ENCODE results near the gene ANKMY1. TPM values are rescaled to one million over a fixed set of nuclear protein-coding genes. Genes with fewer than 3 reads are reported as not detected.

ANKMY1 gene
- polyA plus RNA-seq, 1 experiment, result 6.8 TPM

DNA sequence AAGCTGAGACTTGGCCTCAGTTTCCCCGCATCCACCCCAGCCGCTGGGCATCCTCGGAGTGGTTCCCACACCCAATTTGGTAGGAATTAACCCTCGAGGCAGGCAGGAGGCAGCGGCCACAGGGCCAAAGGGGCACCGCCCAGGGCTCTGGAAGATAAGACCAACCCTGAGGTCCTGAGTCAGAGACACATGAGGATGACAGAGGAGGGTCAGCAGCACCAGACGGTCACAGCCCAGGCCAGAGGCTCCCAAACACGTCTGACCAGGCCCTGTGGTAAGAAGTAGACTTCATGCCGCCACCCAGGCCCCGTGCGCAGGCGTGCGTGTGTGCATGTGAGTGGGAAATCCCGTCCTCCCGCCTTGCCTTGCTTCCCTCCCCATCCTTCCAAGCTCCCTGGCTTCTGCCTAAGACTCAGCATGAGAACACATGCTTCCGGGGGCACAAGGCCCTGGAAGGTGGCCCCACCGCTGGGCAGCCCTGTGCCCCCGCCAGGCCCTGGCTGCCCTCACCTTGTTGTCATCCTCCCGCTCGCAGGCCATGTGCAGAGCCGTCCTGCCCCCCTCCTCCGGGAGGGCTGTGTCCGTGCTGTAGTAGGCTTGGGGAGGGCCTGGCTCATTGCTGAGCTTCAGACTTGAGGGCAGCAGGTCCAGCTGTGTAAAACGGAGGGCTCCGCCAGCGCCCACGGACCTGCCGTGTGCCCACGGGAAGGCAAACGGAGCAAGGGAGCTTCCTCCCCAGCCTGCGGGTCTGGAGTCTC is 46.3 kb downstream of the ANKMY1 start:
- H3K27me3 ChIP-seq (ENCODE audit: control insufficient read depth, insufficient read depth, low read length), result no peaks in the 10 kb centered on the region
- CTCF ChIA-PET, result interaction anchor here (0.6 to 1.3 kb wide), 3 partner anchors 8 to 329 kb away, joined by 3 to 4 read pairs (median 3); no protein-coding TSS in a partner anchor

DNA sequence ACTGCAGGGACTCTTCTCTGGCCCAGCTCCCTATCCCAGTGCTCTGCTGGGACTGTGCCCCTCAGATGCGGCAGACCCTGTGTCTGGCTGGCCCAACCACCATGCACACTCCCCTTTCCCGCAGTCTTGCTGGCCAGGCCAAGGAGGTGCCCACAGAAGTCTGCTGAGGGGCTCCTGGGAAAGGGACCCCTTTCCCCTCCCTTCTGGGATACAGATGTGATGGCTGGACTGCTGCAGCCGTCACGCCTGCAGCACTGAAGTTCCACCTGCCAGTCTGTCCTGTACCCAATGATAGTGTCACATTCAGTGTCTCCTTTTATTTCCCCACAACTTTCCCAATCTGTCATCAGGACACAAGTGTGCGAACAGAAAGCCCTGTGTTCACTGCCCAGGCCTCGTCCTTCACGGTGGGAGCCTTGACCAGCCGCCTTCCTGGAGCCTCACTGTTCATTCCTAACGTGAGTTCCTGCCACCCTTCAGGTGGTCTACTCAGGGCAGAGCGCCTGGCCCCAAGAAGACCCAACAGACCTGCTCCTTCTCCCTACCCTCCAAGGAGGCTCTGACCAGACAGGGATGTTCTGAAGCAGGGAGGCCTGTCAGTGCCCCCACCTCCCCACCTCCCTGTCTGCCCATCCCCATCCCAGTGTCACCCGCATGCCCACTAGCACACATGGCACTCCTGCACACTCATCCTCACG is 47.1 kb downstream of the ANKMY1 start:
- CTCF ChIA-PET, result no interaction called here
- DNase-seq (ENCODE audit: low read depth), result no peak
- H3K36me3 ChIP-seq (ENCODE audit: control insufficient read depth, insufficient read depth, low read length), result no peaks in the 10 kb centered on the region; the same call in 1 of the 2 replicates
- TF ChIP-seq, protein P1, sequence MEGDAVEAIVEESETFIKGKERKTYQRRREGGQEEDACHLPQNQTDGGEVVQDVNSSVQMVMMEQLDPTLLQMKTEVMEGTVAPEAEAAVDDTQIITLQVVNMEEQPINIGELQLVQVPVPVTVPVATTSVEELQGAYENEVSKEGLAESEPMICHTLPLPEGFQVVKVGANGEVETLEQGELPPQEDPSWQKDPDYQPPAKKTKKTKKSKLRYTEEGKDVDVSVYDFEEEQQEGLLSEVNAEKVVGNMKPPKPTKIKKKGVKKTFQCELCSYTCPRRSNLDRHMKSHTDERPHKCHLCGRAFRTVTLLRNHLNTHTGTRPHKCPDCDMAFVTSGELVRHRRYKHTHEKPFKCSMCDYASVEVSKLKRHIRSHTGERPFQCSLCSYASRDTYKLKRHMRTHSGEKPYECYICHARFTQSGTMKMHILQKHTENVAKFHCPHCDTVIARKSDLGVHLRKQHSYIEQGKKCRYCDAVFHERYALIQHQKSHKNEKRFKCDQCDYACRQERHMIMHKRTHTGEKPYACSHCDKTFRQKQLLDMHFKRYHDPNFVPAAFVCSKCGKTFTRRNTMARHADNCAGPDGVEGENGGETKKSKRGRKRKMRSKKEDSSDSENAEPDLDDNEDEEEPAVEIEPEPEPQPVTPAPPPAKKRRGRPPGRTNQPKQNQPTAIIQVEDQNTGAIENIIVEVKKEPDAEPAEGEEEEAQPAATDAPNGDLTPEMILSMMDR (IDR thresholded peaks at IDR 0.05; ENCODE audit: insufficient read depth, low read depth, low read length), result no peak
- POLR2A ChIA-PET, result no interaction called here
- H3K27me3 ChIP-seq (ENCODE audit: control insufficient read depth, insufficient read depth, low read length), result no peaks in the 10 kb centered on the region
- H3K4me3 ChIP-seq (ENCODE audit: low read depth, low read length), result no peak overlapping the region

More for the DNA sequence above, 46.3 kb downstream of the ANKMY1 start:
- POLR2A ChIA-PET, result no interaction called here
- TF ChIP-seq, protein P1 (IDR thresholded peaks at IDR 0.05; ENCODE audit: insufficient read depth, low read depth, low read length), result no peak
- Histone ChIP-seq H3K36me3 (ENCODE audit: control insufficient read depth, insufficient read depth, low read length) (no peaks in the 10 kb centered on the region; the same call in 1 of the 2 replicates), H3K4me3 (ENCODE audit: low read depth, low read length) (no peak overlapping the region)
- DNase-seq (ENCODE audit: low read depth), result no peak

DNA sequence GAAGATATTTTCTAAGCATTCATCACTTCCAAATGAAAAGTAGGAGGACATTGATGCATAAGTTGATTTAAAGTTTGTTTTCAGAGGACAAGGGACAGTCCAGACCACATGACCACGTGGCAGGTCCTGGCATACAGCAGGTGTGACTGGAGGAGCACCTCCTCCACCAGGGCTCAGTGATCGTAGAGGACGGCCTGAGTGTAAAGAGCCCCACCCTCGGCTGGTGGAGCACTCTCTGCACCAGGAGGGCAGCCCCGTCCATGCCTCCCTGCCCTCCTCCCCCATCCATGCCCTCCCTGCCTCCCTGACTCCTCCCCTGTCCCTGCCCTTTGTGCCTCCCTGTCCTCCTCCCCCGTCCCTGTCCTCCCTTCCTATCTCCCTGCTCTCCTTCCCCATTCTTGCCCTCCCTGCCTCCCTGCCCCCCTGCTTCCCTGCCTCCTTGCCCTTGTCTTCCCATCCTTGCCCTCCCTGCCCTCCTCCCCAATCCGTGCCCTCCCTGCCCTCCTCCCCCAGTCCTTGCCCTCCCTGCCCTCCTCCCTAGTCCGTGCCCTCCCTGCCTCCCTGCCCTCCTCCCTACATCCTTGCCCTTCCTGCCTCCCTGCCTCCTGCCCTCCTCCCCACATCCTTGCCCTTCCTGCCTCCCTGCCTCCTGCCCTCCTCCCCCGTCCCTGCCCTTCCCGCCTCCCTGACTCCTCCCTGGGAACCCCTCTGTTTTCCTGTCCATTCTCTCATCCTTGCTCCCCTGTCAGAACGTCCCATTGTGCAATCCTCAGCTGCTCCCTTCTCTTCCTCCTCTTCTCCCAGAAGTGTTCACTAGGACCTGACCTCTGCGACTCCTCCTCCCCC is 47.9 kb downstream of the ANKMY1 start:
- ChIA-PET POLR2A (no interaction called here), CTCF (no interaction called here)
- Histone ChIP-seq H3K4me3 (ENCODE audit: low read depth, low read length) (no peak overlapping the region), H3K27me3 (ENCODE audit: control insufficient read depth, insufficient read depth, low read length) (no peaks in the 10 kb centered on the region), H3K36me3 (ENCODE audit: control insufficient read depth, insufficient read depth, low read length) (no peaks in the 10 kb centered on the region; the same call in 1 of the 2 replicates)
- DNase-seq (ENCODE audit: low read depth), result no peak
- TF ChIP-seq, protein P1 (IDR thresholded peaks at IDR 0.05; ENCODE audit: insufficient read depth, low read depth, low read length), result no peak

DNA sequence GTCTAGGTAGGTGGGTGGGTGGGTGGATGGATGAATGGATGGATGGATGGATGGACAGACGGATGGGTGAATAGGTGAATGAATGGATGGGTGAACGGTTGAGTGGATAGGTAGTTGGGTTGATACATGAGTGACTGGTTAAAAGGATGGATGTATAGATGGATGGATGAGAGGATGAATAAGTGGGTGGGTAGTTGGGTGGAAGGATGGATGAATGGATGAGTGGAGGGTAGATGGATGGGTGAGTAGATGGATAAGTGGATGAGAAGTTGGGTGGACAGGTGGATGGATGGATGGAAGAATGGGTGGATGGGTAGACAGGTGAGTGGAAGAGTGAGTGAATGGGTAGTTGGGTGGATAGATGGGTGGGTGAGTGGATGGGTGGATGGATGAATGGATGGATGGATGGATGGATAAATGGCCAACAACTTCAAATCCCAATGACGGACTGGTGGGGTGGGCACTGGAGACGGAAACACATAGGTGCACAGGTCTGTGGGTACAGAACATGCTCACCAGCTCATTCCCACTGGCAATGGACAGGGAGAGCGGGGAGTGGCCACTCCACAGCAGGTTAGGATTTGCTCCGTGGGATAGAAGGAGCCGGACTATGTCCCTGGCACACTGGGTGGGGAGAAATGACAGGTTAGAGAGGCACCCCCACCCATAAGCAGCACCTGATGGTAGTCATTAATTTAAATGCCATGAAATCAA is 48.8 kb downstream of the ANKMY1 start:
- CTCF ChIA-PET, result interaction anchor here (1.0 to 2.1 kb wide), 2 partner anchors 12 to 331 kb away, joined by 3 to 9 read pairs; no protein-coding TSS in a partner anchor
- Histone ChIP-seq H3K27me3 (ENCODE audit: control insufficient read depth, insufficient read depth, low read length) (no peaks in the 10 kb centered on the region), H3K36me3 (ENCODE audit: control insufficient read depth, insufficient read depth, low read length) (no peaks in the 10 kb centered on the region; the same call in 1 of the 2 replicates)

More for the DNA sequence above, 48.8 kb downstream of the ANKMY1 start:
- no peak overlapping the region for H3K4me3 ChIP-seq (ENCODE audit: low read depth, low read length)
- TF ChIP-seq, protein P1 (IDR thresholded peaks at IDR 0.05; ENCODE audit: insufficient read depth, low read depth, low read length), result no peak
- DNase-seq (ENCODE audit: low read depth), result no peak
- POLR2A ChIA-PET, result no interaction called here

All from BJ (cell line).